Mesothelial cell of epicardium (in vitro differentiated cells): ENCODE data around the gene FOXJ3. TPM values are rescaled to one million over a fixed set of nuclear protein-coding genes. Genes with fewer than 3 reads are reported as not detected.

ENCODE experiments used
- DNase-seq, 2 experiments: peaks; one replicate each; pipeline ENCODE4 v3.0.0; 2021; ENCODE audit warnings: low spot score in 2 of 2; ENCODE audit not compliant: unreplicated experiment in 2 of 2
- H3K27ac Mint-ChIP-seq: 2 replicates; pipeline ENCODE4 v1.8.0; 2021; ENCODE audit warnings: mixed read lengths
- H3K27me3 Mint-ChIP-seq: 2 replicates; pipeline ENCODE4 v1.8.0; 2021; ENCODE audit warnings: low read depth, mixed read lengths
- H3K36me3 Mint-ChIP-seq: 2 replicates; pipeline ENCODE4 v1.8.0; 2021; ENCODE audit warnings: mixed read lengths
- H3K4me1 Mint-ChIP-seq: 2 replicates; pipeline ENCODE4 v1.8.0; 2021; ENCODE audit warnings: mixed read lengths
- H3K4me3 Mint-ChIP-seq: 2 replicates; pipeline ENCODE4 v1.8.0; 2021; ENCODE audit warnings: mild to moderate bottlenecking, moderate library complexity, mixed read lengths
- H3K9me3 Mint-ChIP-seq: 2 replicates; pipeline ENCODE4 v1.8.0; 2021; ENCODE audit warnings: mixed read lengths
- CTCF ChIP-seq: fragments of 200-600 bp; sonication (generic); IDR thresholded peaks from one replicate; pipeline ENCODE4 v1.5.0; 2021; ENCODE audit warnings: antibody characterized with exemption; ENCODE audit not compliant: unreplicated experiment
- total RNA-seq: library from RNA; stranded (reverse); gene quantifications from 3 replicates; pipeline ENCODE4 v1.2.1, GENCODE V29; 2021

FOXJ3 gene
- total RNA-seq, 1 donor from 2014 or later: 79.7 TPM

- peaks cover 28% of the 10 kb centered on the region for H3K9me3 Mint-ChIP-seq
- H3K36me3 Mint-ChIP-seq: peaks cover 58% of the 10 kb centered on the region
- H3K27ac Mint-ChIP-seq: no peak overlapping the region
- no peak overlapping the region for H3K4me3 Mint-ChIP-seq
- no peak for DNase-seq
- no peak for TF ChIP-seq CTCF
- H3K4me1 Mint-ChIP-seq: peaks cover 18% of the 10 kb centered on the region
- no peaks in the 10 kb centered on the region for H3K27me3 Mint-ChIP-seq
Measured at GRCh38 chr1:42201986-42202385, 133.0 kb downstream of the FOXJ3 start.

- no peak for TF ChIP-seq CTCF
- Mint-ChIP-seq H3K27ac (no peak overlapping the region), H3K4me1 (no peaks in the 10 kb centered on the region), H3K9me3 (peaks cover 16% of the 10 kb centered on the region), H3K27me3 (no peaks in the 10 kb centered on the region), H3K4me3 (no peak overlapping the region), H3K36me3 (peaks cover 54% of the 10 kb centered on the region)
- no peak for DNase-seq
Measured at GRCh38 chr1:42198251-42198650, 136.8 kb downstream of the FOXJ3 start.

- no peak overlapping the region for H3K27ac Mint-ChIP-seq
- H3K9me3 Mint-ChIP-seq: peaks cover 2% of the 10 kb centered on the region
- H3K36me3 Mint-ChIP-seq: peaks cover 40% of the 10 kb centered on the region
- no peak overlapping the region for H3K4me3 Mint-ChIP-seq
- no peaks in the 10 kb centered on the region for H3K27me3 Mint-ChIP-seq
- peaks cover 17% of the 10 kb centered on the region for H3K4me1 Mint-ChIP-seq
- no peak for DNase-seq
- TF ChIP-seq CTCF: no peak
Measured at GRCh38 chr1:42195841-42196240, 139.2 kb downstream of the FOXJ3 start.

GRCh38 chr1:42192106-42192505 lies 142.9 kb downstream of the FOXJ3 start:
- Mint-ChIP-seq H3K36me3 (peaks cover 46% of the 10 kb centered on the region), H3K27ac (peak overlapping the region; percentile 78), H3K27me3 (no peaks in the 10 kb centered on the region), H3K4me1 (peaks cover 17% of the 10 kb centered on the region), H3K9me3 (no peaks in the 10 kb centered on the region), H3K4me3 (no peak overlapping the region)
- DNase-seq: no peak
- TF ChIP-seq CTCF: no peak

GRCh38 chr1:42191319-42191718 lies 143.7 kb downstream of the FOXJ3 start:
- peaks cover 42% of the 10 kb centered on the region for H3K36me3 Mint-ChIP-seq
- H3K27ac Mint-ChIP-seq: peak overlapping the region; percentile 49
- no peaks in the 10 kb centered on the region for H3K9me3 Mint-ChIP-seq
- peaks cover 17% of the 10 kb centered on the region for H3K4me1 Mint-ChIP-seq
- H3K27me3 Mint-ChIP-seq: no peaks in the 10 kb centered on the region
- DNase-seq: no peak
- no peak for TF ChIP-seq CTCF
- no peak overlapping the region for H3K4me3 Mint-ChIP-seq
